GM18508 (cell line): ENCODE measurements around the gene DIP2A.

Experiments
- ATAC-seq: cut with Tn5 transposase; IDR thresholded peaks from one replicate; pipeline ENCODE4 v1.9.1; 2021; ENCODE audit warnings: moderate number of reproducible peaks; ENCODE audit not compliant: insufficient read depth, unreplicated experiment

DIP2A gene

GRCh38 chr21:46458315-46459023 is at the start of gene DIP2A:
TSS of gene DIP2A (plus strand) at chr21:46458891. CDS start at chr21:46459132, 241 bp downstream.
- peak; percentile 80 for ATAC-seq

GRCh38 chr21:46409641-46410406 is 48.9 kb upstream of the DIP2A start:
- ATAC-seq = no peak

GRCh38 chr21:46410516-46410915 is 48.2 kb upstream of the DIP2A start:
- ATAC-seq = no peak

GRCh38 chr21:46411236-46411635 is 47.5 kb upstream of the DIP2A start:
- no peak for ATAC-seq

GRCh38 chr21:46411691-46412090 is 47.0 kb upstream of the DIP2A start:
- no peak for ATAC-seq

GRCh38 chr21:46412521-46413364 is 45.9 kb upstream of the DIP2A start:
- no peak for ATAC-seq

- ATAC-seq = no peak
Measured at GRCh38 chr21:46413365-46413696, 45.4 kb upstream of the DIP2A start.

- ATAC-seq = no peak
Measured at GRCh38 chr21:46414965-46415275, 43.8 kb upstream of the DIP2A start.

- no peak for ATAC-seq
Measured at GRCh38 chr21:46416551-46416950, 42.1 kb upstream of the DIP2A start.

- ATAC-seq = no peak
Measured at GRCh38 chr21:46418265-46418946, 40.3 kb upstream of the DIP2A start.

GRCh38 chr21:46420241-46421190 is 38.2 kb upstream of the DIP2A start:
- ATAC-seq = no peak

GRCh38 chr21:46421191-46421750 is 37.4 kb upstream of the DIP2A start:
- no peak for ATAC-seq

- ATAC-seq = no peak
Measured at GRCh38 chr21:46421756-46422555, 36.7 kb upstream of the DIP2A start.

- no peak for ATAC-seq
Measured at GRCh38 chr21:46422636-46423241, 36.0 kb upstream of the DIP2A start.

- ATAC-seq = no peak
Measured at GRCh38 chr21:46423546-46424038, 35.1 kb upstream of the DIP2A start.

- ATAC-seq = no peak
Measured at GRCh38 chr21:46424039-46424591, 34.6 kb upstream of the DIP2A start.

GRCh38 chr21:46424621-46425020 is 34.1 kb upstream of the DIP2A start:
- no peak for ATAC-seq

- ATAC-seq = no peak
Measured at GRCh38 chr21:46425041-46425440, 33.6 kb upstream of the DIP2A start.
